B cell (primary cell): Measurements from ENCODE around the gene BACH2.

ENCODE experiments used
- CTCF ChIP-seq: fragments of 200-600 bp; IDR thresholded peaks from one replicate; pipeline ENCODE4 v1.8.0; 2022; ENCODE audit warnings: antibody characterized with exemption, mild to moderate bottlenecking
- EZH2 ChIP-seq: IDR thresholded peaks from 2 replicates; pipeline ENCODE4 v1.6.1; 2012; ENCODE audit warnings: borderline replicate concordance, low read depth, mild to moderate bottlenecking, moderate library complexity, low read length; ENCODE audit not compliant: insufficient read depth, poor library complexity, severe bottlenecking

- TF ChIP-seq CTCF (no peak), EZH2 (no peak)
Measured at GRCh38 chr6:90194371-90194841, 102.2 kb downstream of the BACH2 start.
